Measurements from ENCODE around the gene RIMBP2.

RIMBP2 gene

DNA sequence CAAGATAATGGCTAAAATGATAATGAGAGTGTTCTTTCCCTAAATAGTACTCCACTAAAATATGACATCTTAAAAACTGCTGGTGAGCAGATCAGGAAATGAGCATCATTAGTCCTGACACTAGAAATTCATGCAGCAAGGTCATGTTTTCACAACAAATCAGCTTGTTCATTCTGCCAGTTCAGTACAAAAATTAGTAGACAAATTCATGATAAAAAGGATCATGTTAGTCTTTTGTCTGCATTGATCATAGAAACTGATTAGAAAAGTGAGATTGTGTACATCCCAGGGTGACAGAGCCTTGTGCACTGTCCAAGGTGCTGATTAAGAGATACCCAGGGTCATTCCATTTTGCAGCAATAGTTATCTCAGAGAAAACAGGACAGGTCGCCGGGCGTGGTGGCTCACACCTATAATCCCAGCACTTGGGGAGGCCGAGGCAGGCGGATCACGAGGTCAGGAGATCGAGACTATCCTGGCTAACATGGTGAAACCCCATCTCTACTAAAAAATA lies 163.6 kb downstream of the RIMBP2 start:
- no peak for FAIRE-seq
- no peak for DNase-seq (ENCODE audit: low spot score)

DNA sequence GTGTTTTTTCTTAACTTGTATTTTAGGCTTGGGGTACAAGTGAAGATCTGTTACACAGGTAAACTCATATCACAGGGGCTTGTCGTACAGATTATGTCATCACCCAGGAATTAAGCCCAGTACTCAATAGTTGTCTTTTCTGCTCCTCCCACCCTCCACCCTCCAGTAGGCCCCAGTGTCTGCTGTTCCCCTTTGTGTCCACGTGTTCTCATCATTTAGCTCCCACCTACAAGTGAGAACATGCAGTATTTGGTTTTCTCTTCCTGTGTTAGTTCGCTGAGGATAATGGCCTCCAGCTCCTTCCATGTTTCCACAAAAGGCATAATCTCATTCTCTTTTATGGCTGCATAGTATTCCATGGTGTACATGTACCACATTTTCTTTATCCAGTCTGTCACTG lies 166.7 kb downstream of the RIMBP2 start:
- DNase-seq (ENCODE audit: low spot score) (no peak), FAIRE-seq (no peak)

DNA sequence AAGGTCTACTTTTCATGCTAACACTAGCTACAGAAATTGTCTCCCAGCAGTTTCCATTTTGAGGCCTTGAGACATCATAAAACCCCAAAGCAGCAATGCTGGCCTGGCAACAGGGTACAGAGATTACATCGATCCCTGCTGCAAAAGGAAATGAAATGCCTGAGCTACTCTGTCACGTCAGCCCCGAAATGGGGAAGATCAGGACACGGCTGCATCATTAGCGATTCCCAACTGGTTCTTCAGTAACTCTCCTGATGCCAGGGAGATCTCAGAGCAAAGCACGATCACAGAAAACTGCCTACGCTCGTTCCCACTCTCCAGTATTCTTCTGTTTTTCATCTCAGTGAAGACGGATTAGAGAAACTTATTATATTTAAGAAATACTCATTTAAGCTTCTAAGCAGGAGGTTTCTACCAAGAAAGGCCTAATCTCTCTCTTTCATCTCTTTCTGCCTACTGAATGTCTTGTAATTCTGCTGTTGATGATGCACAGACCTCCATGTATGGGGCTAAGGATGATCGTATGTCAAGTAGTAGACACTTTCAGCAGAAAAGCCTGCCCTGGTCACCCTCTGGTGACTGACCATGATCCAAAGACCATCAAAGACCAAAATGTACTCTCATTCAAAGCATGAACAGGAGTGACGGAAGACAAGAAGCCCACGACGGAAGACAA lies 168.5 kb downstream of the RIMBP2 start:
- FAIRE-seq (no peak), DNase-seq (ENCODE audit: low spot score) (no peak)

GRCh38 chr12:130546494-130546893 lies 169.6 kb downstream of the RIMBP2 start:
- no peak for FAIRE-seq
- DNase-seq (ENCODE audit: low spot score), result no peak

GRCh38 chr12:130545475-130545874 lies 170.6 kb downstream of the RIMBP2 start:
- DNase-seq (ENCODE audit: low spot score) (no peak), FAIRE-seq (no peak)

- DNase-seq (ENCODE audit: low spot score) (no peak), FAIRE-seq (no peak)
Measured at GRCh38 chr12:130540376-130540775, 175.7 kb downstream of the RIMBP2 start.

GRCh38 chr12:130538343-130539095 lies 177.6 kb downstream of the RIMBP2 start:
- DNase-seq (ENCODE audit: low spot score), result no peak

DNA sequence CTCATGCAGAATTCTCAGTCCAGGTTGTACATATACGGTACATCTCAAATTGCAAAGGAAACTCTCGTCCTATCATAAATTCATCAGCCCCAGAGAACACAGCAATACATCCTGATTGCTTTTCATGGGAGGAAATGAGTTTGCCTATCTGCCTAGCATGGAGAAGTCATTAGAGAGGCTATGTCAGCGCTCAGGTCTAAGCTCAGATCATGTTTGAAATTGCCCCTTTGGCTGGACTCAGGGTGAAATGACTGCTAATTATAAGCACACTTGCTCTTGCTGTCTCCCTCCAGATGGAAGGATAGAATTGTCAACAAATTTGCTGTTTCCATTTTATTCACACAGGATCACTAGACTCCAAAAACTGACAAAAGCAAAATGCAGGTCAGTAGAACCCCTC lies 178.4 kb downstream of the RIMBP2 start:
- DNase-seq (ENCODE audit: low spot score) (no peak), FAIRE-seq (no peak)

More at GRCh38 chr12:130538343-130539095, 177.6 kb downstream of the RIMBP2 start:
- FAIRE-seq, result no peak

DNA sequence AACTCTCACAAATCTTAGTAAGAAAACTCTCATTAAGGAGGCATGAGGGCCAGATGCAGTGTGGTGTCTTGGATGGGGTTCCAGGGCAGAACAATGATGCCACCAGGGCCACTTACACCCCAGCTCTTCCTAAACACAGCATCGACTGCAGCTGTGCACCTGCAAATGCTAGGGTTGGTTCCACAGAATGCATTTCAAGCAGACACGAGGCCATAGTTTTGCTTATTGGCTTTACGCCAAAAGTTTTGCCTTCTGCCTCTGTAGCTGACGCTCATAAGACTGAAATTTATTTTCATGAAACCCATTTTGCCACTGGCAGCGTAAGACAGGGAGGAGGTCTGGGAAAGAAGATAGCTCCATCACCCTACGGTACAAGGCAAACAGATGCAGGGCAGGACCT lies 179.0 kb downstream of the RIMBP2 start:
- no peak for FAIRE-seq
- DNase-seq (ENCODE audit: low spot score), result no peak

- no peak for FAIRE-seq
- no peak for DNase-seq (ENCODE audit: low spot score)
Measured at GRCh38 chr12:130530429-130530828, 185.7 kb downstream of the RIMBP2 start.

DNA sequence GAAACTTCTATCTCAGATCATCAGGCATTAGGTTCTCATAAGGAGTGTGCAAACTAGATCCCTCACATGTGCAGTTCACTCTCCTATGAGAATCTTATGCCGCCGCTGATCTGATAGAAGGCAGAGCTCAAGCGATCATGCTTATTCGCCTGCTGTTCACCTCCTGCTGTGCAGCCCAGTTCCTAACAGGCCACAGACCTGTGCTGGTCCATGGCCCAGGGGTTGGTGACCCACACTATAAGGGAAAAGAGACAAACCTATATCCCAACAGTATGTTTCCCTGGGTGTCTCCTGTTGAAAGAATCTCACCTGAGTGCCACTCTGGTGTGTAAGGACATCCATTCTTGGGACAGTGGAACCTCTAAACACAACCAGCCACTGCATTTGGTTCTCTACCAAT lies 186.3 kb downstream of the RIMBP2 start:
- FAIRE-seq (no peak), DNase-seq (ENCODE audit: low spot score) (no peak)

GRCh38 chr12:130527239-130527638 lies 188.9 kb downstream of the RIMBP2 start:
- FAIRE-seq, result no peak
- DNase-seq (ENCODE audit: low spot score), result no peak

GRCh38 chr12:130526813-130527212 lies 189.3 kb downstream of the RIMBP2 start:
- no peak for FAIRE-seq
- no peak for DNase-seq (ENCODE audit: low spot score)

- DNase-seq (ENCODE audit: low spot score) (no peak), FAIRE-seq (no peak)
Measured at GRCh38 chr12:130525384-130526172, 190.5 kb downstream of the RIMBP2 start.

- FAIRE-seq (no peak), DNase-seq (ENCODE audit: low spot score) (no peak)
Measured at GRCh38 chr12:130524759-130525158, 191.3 kb downstream of the RIMBP2 start.

GRCh38 chr12:130523863-130524614 lies 192.1 kb downstream of the RIMBP2 start:
- no peak for FAIRE-seq
- DNase-seq (ENCODE audit: low spot score), result no peak

- FAIRE-seq (no peak), DNase-seq (ENCODE audit: low spot score) (no peak)
Measured at GRCh38 chr12:130523208-130523607, 192.9 kb downstream of the RIMBP2 start.

DNA sequence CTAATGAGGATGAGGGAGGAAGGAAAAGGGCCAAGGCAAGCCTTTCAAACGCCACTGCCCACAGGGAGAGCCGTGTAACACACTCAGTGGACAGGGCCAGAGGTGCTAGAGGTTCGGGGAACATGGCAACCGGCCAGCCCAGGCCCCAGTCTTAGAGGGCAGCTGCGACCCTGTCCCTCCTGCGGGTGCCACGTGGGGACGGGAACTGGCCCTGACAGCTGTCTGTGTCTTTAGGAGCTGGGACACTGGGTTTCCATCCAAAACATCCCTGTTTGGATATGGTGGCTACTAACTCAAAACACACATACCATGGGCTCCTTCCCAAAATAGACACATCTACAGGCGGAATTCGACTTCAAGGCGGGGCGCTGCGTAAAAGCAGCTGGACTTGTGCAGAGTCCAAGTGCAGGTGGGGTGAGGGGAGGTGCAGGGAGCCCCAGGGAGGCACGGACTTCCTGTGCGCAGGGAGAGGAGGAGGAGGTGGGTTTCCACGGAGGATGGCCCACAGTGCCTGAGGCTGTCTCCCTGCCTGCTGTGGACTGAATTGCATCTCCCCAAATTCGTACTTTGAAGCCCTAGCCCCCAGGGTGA lies 193.8 kb downstream of the RIMBP2 start:
- FAIRE-seq, result no peak
- DNase-seq (ENCODE audit: low spot score), result no peak

- DNase-seq (ENCODE audit: low spot score) (no peak), FAIRE-seq (no peak)
Measured at GRCh38 chr12:130521375-130522124, 194.5 kb downstream of the RIMBP2 start.

GRCh38 chr12:130520784-130521183 lies 195.3 kb downstream of the RIMBP2 start:
- no peak for FAIRE-seq

More at GRCh38 chr12:130520784-130521183, 195.3 kb downstream of the RIMBP2 start:
- no peak for DNase-seq (ENCODE audit: low spot score)
